ENCODE data around the gene S100A13. TPM values are rescaled to one million over a fixed set of nuclear protein-coding genes. Genes with fewer than 3 reads are reported as not detected.

Gene S100A13
- total RNA-seq, 2 donors from 2014 or later = 114 to 314 TPM

DNA sequence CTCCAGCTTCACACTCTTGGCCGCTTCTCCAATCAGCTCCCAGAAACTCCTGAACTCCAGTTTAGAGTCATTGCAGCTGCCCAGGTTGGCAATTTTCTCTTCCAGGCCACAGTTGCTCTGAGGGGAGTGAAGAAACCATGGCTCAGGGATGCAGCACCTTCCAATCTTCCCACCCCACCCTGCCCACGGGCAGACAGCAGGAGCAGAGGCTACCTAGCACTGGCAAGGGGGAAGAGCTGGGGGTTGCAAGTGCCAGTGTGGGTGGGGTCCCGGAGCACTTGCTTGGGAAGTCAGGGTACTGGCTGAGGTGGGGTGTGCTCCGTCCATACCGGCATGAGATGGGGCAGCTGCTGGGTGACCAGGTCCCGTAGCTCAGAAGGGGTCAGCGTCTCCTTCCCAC, 12.4 kb downstream of the S100A13 start:
- no peak overlapping the region for H3K27ac ChIP-seq
- no peak for TF ChIP-seq CTCF (IDR thresholded peaks at IDR 0.05)
- peaks cover 0 to 51% of the 10 kb centered on the region in 2 donors for H3K4me1 ChIP-seq
- H3K9me3 ChIP-seq = no peaks in the 10 kb centered on the region
- no peak for DNase-seq (ENCODE audit: low spot score)
- H3K36me3 ChIP-seq = peaks cover 15% of the 10 kb centered on the region
- H3K27me3 ChIP-seq = no peaks in the 10 kb centered on the region
- no peak overlapping the region for H3K4me3 ChIP-seq

GRCh38 chr1:153614189-153614900, 13.0 kb downstream of the S100A13 start:
- no peak overlapping the region for H3K4me3 ChIP-seq
- H3K27ac ChIP-seq = no peak overlapping the region
- no peak for DNase-seq (ENCODE audit: low spot score)
- no peak for TF ChIP-seq CTCF (IDR thresholded peaks at IDR 0.05)
- peaks cover 0 to 56% of the 10 kb centered on the region in 2 donors for H3K4me1 ChIP-seq
- H3K36me3 ChIP-seq = peaks cover 12% of the 10 kb centered on the region
- no peaks in the 10 kb centered on the region for H3K27me3 ChIP-seq
- H3K9me3 ChIP-seq = no peaks in the 10 kb centered on the region

- Histone ChIP-seq H3K4me1 (peaks cover 0 to 66% of the 10 kb centered on the region in 2 donors), H3K4me3 (peak overlapping the region in 1 of 2 donors; percentile 59), H3K36me3 (peaks cover 2% of the 10 kb centered on the region), H3K27ac (peak overlapping the region; percentile 91 to 93), H3K9me3 (no peaks in the 10 kb centered on the region), H3K27me3 (no peaks in the 10 kb centered on the region)
- no peak for TF ChIP-seq CTCF (IDR thresholded peaks at IDR 0.05)
- no peak for DNase-seq (ENCODE audit: low spot score)
Measured at GRCh38 chr1:153613406-153613805, 13.9 kb downstream of the S100A13 start.

GRCh38 chr1:153612755-153613331, 14.5 kb downstream of the S100A13 start, which contains the start of gene S100A16:
TSS of gene S100A16 (minus strand) at chr1:153613137. CDS start at chr1:153608151, 4,986 bp downstream.
- Histone ChIP-seq H3K27me3 (no peaks in the 10 kb centered on the region), H3K9me3 (no peaks in the 10 kb centered on the region), H3K27ac (peak within 1 kb of the TSS; percentile 91 to 93), H3K4me1 (peaks cover 0 to 67% of the 10 kb centered on the region in 2 donors), H3K4me3 (peak within 1 kb of the TSS; percentile 59 to 63), H3K36me3 (peaks cover 1% of the 10 kb centered on the region)
- peak; percentile 81 for DNase-seq (ENCODE audit: low spot score)
- TF ChIP-seq CTCF (IDR thresholded peaks at IDR 0.05) = no peak

- Histone ChIP-seq H3K4me1 (peaks cover 0 to 65% of the 10 kb centered on the region in 2 donors), H3K4me3 (peak overlapping the region; percentile 59 to 63), H3K27me3 (no peaks in the 10 kb centered on the region), H3K36me3 (peaks cover 7% of the 10 kb centered on the region), H3K27ac (peak overlapping the region; percentile 91 to 93), H3K9me3 (no peaks in the 10 kb centered on the region)
- no peak for DNase-seq (ENCODE audit: low spot score)
- no peak for TF ChIP-seq CTCF (IDR thresholded peaks at IDR 0.05)
Measured at GRCh38 chr1:153612111-153612754, 15.1 kb downstream of the S100A13 start.

All from right atrium auricular region (tissue), 2 donors.